Measurements from ENCODE around the gene CFAP20DC.

CFAP20DC gene

DNA sequence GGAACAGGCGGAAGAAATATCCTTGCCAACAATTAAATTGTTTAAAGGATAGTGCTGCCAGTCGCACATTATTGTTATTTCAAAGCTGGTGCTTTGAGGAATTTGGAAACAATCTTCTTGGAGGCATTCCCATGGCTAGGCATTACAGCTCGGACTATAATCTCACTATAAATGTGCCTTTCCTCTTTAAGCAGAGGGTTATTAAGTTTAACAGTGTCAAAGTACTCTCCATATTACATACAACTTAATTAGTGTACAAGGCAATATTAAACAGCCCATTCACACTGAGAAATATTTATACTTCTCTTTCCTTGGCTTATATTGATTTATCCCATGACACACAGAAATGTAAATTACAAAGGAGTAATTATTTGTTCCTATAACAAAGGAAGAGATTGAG is 329.3 kb downstream of the CFAP20DC start:
- H3K4me3 ChIP-seq (ENCODE audit: low read length), result no peak overlapping the region
- TF ChIP-seq EZH2phosphoT487 (IDR thresholded peaks at IDR 0.05; ENCODE audit: borderline replicate concordance, low read length), result no peak
- TF ChIP-seq, protein P1, sequence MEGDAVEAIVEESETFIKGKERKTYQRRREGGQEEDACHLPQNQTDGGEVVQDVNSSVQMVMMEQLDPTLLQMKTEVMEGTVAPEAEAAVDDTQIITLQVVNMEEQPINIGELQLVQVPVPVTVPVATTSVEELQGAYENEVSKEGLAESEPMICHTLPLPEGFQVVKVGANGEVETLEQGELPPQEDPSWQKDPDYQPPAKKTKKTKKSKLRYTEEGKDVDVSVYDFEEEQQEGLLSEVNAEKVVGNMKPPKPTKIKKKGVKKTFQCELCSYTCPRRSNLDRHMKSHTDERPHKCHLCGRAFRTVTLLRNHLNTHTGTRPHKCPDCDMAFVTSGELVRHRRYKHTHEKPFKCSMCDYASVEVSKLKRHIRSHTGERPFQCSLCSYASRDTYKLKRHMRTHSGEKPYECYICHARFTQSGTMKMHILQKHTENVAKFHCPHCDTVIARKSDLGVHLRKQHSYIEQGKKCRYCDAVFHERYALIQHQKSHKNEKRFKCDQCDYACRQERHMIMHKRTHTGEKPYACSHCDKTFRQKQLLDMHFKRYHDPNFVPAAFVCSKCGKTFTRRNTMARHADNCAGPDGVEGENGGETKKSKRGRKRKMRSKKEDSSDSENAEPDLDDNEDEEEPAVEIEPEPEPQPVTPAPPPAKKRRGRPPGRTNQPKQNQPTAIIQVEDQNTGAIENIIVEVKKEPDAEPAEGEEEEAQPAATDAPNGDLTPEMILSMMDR (IDR thresholded peaks at IDR 0.05; ENCODE audit: low read depth, low read length, poor library complexity, severe bottlenecking), result no peak
- no peak overlapping the region for H3K4me2 ChIP-seq (ENCODE audit: low read length)
- H4K20me1 ChIP-seq (ENCODE audit: control insufficient read depth, insufficient read depth, low read depth, low read length), result no peaks in the 10 kb centered on the region
- no peaks in the 10 kb centered on the region for H3F3A ChIP-seq (ENCODE audit: control insufficient read depth, insufficient read depth)
- H3K27ac ChIP-seq (ENCODE audit: low read depth, low read length), result no peak overlapping the region
- no peaks in the 10 kb centered on the region for H3K27me3 ChIP-seq (ENCODE audit: control insufficient read depth, low read length)
- H3K9me3 ChIP-seq (ENCODE audit: control insufficient read depth, insufficient read depth, low read length), result no peaks in the 10 kb centered on the region
- H3K36me3 ChIP-seq (ENCODE audit: control insufficient read depth, low read length), result no peaks in the 10 kb centered on the region
- H3K79me2 ChIP-seq (ENCODE audit: control insufficient read depth, low read length), result no peaks in the 10 kb centered on the region
- H3K4me1 ChIP-seq (ENCODE audit: control insufficient read depth, low read length), result no peaks in the 10 kb centered on the region
- no peaks in the 10 kb centered on the region for H3K9me2 ChIP-seq (replicated peaks; ENCODE audit: control insufficient read depth, low read length)

DNA sequence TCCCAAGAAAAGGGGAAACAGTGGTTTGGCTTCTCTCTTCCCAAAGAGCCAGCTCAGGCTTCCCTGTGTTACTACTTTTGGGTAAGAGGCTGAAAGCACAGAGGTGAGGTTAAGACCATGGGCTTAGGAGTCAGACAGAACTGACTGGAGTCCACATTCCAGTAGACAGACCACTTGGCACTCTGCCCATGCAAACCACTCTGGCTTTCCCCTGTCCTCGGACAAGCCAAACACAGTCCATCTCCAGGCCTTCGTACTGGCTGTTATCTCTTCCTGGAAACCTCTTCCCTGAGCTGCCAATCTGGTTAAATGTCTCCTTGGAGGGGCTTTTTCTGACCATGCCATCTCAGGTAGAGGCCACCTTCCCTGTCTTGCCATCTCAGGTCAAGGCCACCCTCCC is 330.1 kb downstream of the CFAP20DC start:
- no peak for TF ChIP-seq EZH2phosphoT487 (IDR thresholded peaks at IDR 0.05; ENCODE audit: borderline replicate concordance, low read length)
- TF ChIP-seq, protein P1 (IDR thresholded peaks at IDR 0.05; ENCODE audit: low read depth, low read length, poor library complexity, severe bottlenecking), result no peak
- Histone ChIP-seq H3K27ac (ENCODE audit: low read depth, low read length) (no peak overlapping the region), H3K36me3 (ENCODE audit: control insufficient read depth, low read length) (no peaks in the 10 kb centered on the region), H3K9me3 (ENCODE audit: control insufficient read depth, insufficient read depth, low read length) (no peaks in the 10 kb centered on the region), H3K79me2 (ENCODE audit: control insufficient read depth, low read length) (no peaks in the 10 kb centered on the region), H3K27me3 (ENCODE audit: control insufficient read depth, low read length) (no peaks in the 10 kb centered on the region), H3F3A (ENCODE audit: control insufficient read depth, insufficient read depth) (no peaks in the 10 kb centered on the region), H3K4me3 (ENCODE audit: low read length) (no peak overlapping the region), H4K20me1 (ENCODE audit: control insufficient read depth, insufficient read depth, low read depth, low read length) (no peaks in the 10 kb centered on the region), H3K4me2 (ENCODE audit: low read length) (no peak overlapping the region), H3K4me1 (ENCODE audit: control insufficient read depth, low read length) (no peaks in the 10 kb centered on the region), H3K9me2 (replicated peaks; ENCODE audit: control insufficient read depth, low read length) (no peaks in the 10 kb centered on the region)

DNA sequence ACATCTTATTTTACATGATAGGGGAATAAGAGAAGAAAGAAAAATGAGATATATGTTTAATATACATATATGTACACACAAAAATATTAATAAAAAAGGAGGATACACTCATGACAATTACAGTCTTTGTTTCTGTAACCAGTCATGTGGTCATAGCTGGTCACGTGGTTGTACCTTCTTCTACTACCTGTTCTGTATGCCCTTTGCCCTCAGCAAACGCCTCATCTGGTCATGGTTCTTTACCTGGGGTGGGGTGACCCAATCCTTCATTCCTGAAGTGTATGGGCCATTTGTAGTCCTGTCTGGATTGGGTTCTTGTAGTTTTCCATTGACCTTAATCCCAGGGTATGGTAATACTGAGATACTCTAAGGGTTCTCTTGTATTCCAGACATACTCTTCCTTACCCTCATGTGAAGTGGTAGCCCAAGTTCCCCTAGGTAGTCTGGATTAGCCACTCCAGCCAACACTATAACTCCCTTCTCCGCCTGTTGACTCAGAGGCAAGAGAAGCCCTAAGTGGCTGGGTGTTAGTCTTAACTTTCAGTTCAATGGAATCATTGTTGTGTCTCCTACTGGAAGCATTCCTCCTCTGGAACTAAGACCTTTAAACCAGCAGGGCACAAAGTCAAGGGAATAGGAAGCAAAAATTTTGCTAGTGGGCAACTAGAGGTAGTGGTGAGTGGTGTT is 336.0 kb downstream of the CFAP20DC start:
- Histone ChIP-seq H3K9me3 (ENCODE audit: control insufficient read depth, insufficient read depth, low read length) (no peaks in the 10 kb centered on the region), H4K20me1 (ENCODE audit: control insufficient read depth, insufficient read depth, low read depth, low read length) (no peaks in the 10 kb centered on the region), H3K4me3 (ENCODE audit: low read length) (no peak overlapping the region), H3K27me3 (ENCODE audit: control insufficient read depth, low read length) (no peaks in the 10 kb centered on the region), H3K4me1 (ENCODE audit: control insufficient read depth, low read length) (no peaks in the 10 kb centered on the region), H3K79me2 (ENCODE audit: control insufficient read depth, low read length) (no peaks in the 10 kb centered on the region), H3K4me2 (ENCODE audit: low read length) (no peak overlapping the region), H3K36me3 (ENCODE audit: control insufficient read depth, low read length) (no peaks in the 10 kb centered on the region), H3K9me2 (replicated peaks; ENCODE audit: control insufficient read depth, low read length) (no peaks in the 10 kb centered on the region), H3K27ac (ENCODE audit: low read depth, low read length) (no peak overlapping the region), H3F3A (ENCODE audit: control insufficient read depth, insufficient read depth) (no peaks in the 10 kb centered on the region)
- TF ChIP-seq EZH2phosphoT487 (IDR thresholded peaks at IDR 0.05; ENCODE audit: borderline replicate concordance, low read length), result no peak
- TF ChIP-seq, protein P1 (IDR thresholded peaks at IDR 0.05; ENCODE audit: low read depth, low read length, poor library complexity, severe bottlenecking), result no peak
